HG03135 (cell line): ENCODE data around the gene MRPL49.
"Not testable (repeated sequence)": the region's sequence is repeated elsewhere in the genome, so short reads cannot be mapped to it uniquely, and the experiment has no call there.

Experiments used
- ATAC-seq: cut with Tn5 transposase; IDR thresholded peaks from one replicate; pipeline ENCODE4 v1.9.1; 2021; ENCODE audit warnings: mild to moderate bottlenecking, moderate library complexity; ENCODE audit not compliant: unreplicated experiment

MRPL49 gene

DNA sequence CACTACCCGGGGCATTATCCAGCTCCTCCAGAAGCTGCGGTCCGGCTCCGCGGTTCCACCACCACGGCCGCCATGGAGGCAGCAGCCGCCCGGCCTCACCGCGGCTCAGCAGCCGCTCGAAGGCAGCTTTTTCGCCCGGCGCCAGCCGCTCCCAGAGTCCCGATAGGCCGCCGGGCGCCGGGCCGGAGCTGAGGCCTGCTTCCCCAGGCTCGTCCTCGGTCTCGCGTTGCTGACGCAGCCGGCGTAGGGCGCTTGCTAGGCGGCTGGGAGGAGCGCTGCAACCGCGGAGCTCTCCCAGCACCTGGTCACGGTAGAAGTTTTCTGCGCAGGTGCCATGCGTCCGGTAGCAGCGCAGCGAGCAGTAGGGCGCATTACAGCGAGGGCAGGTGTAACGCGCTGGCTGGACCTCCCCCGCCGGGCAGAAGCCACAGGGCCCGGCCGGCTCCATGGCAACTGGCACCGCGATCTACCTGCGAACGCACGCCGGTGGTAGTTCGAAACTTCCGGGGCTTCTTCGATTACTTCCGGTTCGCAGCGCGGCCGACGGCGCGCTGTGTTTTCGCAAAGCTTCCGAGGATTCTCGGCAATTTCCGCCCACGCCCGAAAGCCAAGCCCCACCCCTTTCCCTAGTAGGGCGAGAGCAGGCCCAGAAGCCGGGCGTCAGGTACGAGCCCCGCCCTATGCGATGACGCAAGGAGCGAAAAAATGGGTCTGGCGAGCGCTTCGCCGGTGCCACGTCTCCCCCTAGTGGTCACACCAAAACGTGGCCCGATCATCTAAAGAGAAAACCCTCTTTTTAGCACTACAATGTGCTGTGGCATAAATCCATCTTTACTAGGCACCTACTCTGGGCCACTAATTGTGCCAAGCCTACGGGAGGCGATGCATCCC is 4.7 kb upstream of the MRPL49 start, which contains the start of gene ZNHIT2:
Gene ZNHIT2 (minus strand): TSS at position 496 of the 891 bp plus-strand sequence. CDS start 48 bp downstream, at position 448.
- peak; percentile 46 for ATAC-seq

DNA sequence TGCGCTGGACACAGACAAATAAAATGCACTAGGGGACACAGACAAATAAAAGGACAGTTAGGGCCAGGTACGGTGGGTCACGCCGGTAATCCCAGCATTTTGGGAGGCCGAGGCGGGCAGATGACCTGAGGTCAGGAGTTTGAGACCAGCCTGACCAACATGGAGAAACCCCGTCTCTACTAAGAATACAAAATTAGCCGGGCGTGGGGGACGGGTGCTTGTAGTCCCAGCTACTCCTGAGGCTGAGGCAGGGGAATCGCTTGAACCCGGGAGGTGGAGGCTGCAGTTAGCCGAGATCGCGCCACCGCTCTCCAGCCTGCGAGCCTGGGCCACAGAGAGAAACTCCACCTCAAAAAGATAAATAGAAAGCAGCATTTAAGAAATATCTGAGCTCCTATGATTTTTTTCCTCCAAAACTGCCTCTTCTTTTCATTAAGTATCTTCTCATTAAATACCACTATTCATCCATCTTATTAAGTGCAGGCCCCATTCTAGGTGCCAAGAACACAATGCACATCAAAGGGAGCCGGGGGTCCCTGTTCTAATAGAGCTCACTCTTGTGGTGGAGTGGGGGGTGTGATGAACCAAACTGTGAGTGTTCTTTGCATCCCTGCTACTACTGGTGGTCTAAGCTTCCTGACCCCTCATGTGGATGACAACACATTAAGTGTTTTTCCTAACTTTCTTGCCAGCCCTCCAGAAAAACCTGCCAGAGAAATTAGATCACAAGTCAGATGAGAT is 3.9 kb upstream of the MRPL49 start:
- ATAC-seq: no peak

DNA sequence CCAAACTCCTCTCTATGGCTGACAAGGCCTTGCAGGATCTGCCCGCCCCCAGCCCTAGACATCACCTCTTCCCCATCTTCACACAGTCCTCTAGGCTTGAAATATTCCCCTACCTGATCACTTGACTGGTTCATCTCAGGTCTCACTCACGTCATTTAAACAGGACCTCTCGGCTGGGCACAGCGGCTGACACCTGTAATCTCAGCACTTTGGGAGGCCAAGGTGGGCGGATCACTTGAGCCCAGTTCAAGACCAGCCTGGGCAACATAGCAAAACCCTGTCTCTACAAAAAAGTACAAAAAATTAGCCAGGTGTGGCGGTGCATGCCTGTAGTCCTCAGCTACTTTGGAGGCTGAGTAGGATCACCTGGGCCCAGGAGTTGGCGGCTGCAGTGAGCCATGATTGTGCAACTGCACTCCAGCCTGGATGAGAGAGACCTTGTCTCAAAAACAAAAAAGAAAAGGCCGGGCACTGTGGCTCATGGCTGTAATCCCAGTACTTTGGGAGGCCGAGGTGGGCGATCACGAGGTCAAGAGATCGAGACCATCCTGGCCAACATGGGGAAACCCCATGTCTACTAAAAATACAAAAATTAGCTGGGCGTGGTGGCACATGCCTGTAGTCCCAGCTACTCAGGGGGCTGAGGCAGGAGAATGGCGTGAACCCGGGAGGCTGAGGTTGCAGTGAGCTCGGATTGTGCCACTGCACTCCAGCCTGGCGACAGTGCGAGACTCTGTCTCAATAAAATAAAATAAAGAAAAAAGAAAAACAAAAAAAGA is 3.0 kb upstream of the MRPL49 start:
- ATAC-seq: not testable (repeated sequence)

DNA sequence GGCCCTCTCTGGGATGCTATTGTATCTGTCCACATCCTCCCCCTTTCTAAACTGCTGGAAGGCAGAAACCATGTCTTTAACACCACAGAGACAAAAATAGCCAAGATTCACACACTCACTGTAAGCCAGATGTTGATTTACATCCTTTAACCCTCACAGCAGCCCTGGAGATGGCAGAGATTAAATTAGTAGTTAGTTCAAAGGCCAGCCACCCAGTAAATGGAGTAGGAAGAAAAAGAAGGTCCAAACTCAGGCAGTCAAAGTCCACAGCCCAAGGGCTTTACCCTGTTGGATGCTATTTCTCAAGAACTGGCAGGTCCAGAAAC is 2.5 kb upstream of the MRPL49 start:
- no peak for ATAC-seq

DNA sequence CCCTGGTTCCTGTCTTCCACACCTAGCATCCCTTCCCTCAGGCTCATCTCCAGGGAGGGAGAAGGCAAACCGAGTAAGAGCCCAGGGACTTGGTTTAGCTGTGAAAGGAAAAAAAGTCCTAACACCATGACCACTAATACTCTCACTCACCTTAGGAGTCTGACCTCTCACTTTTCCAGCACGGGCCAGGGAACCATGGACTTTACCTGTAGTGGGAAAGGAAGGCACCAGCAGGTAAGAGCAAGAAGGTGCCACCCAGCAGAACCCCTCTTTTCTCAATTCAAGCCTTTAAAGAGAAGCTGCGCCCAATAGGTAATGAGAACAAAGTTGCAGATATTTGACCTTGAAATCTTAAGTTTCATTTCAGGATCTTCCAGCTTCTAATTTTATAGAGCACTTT is 1.3 kb upstream of the MRPL49 start:
- no peak for ATAC-seq

DNA sequence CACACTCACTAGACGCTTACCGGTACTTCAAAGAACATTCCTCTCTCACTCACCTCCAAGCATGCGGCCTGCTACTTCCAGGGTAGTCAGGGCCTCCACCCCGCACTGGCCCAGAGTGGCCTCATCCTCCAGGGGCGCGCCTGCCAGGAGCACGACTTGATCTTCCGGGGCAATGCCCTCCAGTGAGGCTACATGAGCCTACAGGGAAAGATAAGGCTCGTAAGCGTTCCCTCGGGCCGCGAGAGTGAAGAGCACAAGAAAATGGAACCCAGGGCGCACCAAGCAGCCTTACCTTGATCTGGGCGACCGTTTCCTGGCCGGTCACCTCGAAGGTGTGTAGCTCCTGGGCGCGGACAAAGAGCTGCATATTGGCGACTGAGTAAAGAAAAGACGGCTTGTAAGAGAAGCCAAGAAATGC is 665 bp upstream of the MRPL49 start:
- no peak for ATAC-seq

DNA sequence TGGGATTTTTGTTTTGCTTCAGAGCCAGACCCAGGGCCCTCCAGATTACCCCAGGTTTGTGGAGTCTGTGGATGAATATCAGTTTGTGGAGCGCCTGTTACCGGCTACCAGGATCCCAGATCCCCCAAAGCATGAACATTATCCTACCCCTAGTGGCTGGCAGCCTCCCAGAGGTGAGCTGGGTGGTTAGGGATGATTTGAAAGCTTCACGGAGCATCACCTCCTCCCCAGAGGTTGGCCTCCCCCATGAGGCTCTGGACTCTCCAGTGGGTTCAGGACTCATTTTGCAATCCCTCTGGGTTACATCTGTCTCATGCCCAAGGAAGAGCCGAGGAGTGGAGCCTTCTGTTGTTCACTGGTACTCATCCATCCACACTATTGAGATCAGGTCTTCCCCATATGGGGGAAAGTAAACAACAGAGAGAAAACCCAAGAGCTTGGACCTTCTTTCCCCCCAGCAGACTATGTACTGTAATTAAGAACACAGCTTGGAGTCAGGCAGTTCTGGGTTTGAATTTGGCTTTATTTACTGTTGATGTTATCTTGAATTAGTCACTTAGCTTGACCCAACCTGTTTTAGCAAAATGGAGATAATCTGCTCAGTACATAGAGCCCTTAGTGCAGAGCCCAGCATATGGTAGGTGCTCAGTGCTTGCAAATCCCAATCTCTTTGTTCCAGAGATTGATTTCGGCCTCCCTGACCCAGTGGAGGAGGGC is 2.5 kb downstream of the MRPL49 start:
- no peak for ATAC-seq

DNA sequence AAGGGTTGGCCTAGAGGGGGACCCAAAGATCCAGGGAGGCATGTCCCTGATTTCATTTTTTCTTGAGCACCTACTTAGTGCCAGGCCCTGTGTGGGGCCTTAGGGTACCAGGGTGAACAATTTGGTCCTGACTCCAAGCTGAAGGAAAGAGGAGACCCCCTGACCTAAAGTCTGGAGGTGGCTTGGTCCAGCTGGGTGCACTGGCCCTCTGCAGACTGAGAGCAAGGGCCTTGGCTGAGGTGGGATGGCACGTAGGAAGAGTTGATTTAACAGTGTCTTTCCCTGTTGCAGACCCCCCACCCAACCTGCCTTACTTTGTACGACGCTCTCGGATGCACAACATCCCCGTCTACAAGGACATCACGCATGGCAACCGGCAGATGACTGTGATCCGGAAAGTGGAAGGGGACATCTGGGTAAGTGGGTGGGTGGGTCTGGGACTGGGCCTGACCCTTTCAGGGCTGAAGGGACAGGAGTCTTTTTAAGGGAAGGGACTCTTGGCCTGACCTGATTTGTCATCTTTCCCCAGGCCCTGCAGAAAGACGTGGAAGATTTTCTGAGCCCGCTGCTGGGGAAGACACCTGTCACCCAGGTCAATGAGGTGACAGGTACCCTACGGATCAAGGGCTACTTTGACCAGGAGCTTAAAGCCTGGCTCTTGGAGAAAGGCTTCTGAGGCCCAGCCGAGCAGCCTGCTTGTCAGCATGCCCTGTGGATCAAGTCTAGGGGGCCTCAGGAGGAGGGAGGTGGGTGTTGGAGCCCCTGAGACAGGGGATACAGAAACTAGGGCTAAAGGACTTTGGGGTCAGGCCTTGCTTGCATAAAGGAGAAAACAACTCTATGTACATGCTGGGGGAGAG is 3.3 kb downstream of the MRPL49 start:
- ATAC-seq: no peak

DNA sequence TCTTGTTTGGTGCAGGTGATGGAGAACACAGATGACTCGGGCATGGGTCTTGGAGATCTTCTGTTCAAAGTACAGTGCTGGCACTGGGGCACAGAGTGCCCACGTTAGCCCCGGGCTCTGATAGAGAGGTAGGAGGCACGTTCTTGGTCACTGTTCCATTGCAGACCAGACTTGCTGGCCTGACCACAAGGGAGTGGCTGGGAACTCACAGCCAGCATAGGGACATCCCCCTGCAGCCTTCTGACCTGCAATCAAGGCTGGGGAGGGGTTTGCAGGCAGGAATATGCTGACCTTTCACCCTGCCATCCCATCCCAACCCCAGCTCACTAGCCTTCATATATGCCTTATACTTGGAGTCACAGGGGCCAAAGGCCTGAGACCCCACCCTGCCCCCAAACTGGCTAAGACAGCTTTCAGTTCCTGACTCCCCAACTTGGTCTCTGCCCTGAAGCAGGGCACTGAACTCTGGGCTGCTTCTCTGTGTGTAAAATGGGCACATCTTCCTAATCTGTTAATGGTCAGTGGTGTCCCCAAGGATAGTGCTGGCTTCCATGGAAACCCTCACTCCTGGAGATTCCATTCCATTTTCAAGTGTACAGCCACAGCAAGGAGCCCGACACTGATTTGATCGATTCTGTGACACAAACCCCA is 4.6 kb downstream of the MRPL49 start:
- no peak for ATAC-seq

DNA sequence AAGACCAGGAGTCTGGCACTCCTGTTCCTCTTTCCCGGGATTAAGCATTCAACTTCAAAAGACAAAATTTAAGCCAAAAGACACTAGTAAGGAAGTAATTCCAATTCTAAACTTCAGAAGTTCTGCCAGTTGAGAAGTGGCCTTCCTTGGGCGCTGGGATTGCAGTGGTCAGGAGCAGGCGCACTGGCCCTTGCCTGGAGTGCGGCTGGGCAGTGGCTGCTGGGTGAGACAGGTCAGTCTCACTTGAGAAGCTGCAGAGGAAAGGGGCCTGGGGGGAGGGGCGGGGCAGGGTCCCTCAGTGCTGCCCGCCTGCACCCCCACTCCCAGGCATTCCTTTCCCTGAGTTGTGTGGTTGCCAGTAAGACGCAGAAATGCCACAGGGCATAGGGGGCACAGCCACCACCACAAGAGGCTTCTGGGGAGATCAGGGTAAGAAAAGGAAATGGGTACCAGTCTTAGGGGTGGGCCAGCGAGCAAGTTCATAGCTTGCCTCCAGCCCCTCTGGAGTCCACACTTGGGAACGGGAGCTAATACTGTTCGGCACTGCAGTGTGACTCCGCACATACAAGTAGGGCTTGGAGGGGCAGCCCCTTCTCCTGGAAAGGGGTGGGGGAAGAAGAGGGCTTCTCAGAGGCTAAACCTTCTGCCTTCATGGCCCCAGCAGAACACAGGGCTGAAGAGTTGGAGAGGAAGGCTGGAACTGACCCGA is 5.5 kb downstream of the MRPL49 start:
- no peak for ATAC-seq

DNA sequence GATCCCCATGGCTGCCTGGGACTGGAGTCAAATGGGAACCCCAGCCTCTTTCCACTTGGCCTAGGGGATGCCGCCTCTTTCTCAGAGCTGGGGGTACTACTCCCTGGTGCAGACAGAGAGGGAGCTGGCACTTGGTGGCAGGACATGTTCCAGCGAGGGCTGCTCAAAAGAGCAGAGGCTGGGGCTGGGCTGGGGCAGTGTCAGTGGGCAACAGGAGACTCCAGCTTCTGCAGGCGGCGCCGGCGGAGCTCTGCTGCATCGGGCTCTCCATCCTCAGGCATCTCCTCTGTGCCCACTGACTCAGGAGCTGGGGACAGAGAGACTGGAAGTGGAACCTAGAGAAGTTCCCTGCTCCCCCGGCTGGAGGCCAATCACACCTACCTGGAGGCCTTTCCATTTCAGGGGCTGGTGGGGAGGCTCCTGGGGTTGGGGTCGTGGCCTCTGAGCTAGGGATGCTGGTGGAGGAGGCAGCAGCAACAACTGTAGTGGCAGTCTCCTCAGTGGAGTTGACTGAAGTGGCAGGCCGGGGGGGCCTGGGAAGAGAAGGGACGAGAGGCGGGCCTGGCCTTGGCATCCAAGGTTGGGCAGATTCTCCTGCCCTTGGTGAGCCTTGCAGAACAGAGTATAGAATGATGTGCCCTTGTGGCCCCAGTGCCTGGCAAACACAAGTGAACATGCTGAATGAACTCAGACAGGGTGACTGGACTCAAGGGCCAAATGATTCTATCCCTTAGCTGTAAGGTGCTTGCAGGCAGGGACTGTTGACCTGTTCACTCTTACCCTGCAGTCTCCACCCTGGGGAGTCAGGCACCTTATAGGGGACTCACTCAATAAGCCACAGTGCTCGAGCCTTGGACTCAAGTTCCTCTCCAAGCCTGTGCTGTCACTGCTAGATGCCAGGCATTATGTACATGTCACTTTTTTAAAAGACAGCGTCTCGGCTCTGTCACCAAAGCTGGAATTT is 6.3 kb downstream of the MRPL49 start:
- ATAC-seq: no peak

DNA sequence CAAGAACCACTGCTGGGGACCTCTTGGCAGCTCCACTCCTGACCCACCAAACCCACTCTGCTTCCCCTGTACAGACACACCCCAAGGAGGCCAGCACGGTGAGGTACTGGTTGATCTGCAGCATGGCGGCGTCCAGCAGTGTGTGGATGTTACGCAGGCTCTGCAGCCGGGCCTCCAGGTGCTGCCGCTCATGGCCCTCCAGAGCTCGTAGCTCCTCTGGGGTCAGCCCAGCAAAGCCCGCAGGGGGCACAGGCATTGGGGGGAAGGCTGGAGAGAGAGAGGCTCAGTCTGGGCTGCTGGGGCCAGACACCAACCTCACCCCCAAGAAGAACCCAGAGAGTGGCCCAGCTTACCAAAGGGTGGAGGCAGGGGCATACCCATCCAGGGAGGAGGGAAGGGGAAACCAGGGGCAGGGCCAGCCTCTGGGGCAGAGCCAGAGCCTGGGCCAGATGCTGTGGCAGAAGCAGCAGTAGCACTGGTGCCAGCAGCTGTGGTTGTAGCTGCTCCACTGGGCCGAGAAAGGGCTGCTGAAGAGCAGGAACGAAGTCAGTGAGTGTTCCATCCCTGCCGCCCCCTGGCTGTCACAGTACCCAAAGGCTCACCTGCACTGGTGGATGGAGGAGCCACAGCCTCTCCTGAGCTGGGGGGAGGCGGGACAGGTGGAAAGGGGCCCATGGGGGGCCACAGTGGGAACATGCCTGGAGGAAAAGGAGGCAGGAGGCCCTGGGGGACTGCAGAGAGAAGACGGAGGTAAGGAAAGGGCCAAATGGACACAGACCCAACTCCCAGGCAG is 7.7 kb downstream of the MRPL49 start:
- no peak for ATAC-seq

DNA sequence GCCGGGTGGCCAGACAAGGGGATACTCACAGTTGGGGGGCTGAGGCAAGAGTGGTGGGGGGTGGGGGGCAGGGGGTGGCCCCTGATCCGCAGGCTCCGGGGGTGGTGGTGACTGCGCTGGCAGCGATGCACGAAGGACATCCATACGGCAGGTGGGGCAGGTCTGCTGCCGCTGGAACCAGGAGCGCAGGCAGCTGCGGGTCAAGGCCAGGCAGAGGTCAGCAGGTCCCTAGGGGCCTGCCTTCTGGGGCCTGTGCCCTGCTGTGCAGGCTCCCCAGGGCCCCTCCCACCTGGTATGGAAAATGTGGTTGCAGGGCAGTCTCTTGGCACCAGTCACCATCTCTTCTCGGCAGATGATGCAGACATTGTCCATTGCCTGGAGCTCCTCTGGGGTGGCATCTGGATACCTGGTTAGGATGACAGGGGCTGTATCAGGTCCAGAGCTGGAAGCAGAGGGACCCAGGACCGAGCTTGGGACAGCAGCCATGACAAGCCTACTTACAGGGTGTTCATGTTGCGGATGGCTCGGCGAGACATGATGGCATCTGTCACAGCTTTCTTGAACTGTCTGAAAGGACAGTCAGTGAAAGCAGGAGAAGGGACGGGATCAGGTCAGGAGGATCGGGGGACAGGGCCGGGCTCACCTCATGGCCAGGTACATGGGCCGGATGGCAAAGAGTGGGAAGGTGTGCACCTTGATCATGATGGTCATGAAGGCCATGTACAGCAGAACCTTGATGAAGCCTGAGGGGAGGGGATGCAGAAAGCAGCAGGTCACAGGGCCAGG is 8.7 kb downstream of the MRPL49 start:
- no peak for ATAC-seq

DNA sequence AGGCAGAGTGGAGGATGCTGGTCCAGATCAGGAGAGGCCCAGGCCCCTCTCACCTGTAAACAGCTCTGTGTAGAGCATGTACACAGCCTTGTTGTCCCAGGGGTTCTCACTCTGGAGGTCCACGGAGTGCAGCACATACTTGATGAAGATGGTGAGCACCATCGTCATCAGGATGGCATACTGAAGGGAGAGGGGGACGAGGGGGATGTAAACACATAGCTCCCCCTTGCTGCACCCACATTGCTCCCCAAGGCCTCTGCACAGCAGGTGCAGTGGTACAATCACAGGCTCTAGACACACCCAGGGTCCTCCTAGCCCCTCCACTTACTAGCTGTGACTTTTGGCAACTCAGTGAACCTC is 9.3 kb downstream of the MRPL49 start:
- ATAC-seq: no peak

DNA sequence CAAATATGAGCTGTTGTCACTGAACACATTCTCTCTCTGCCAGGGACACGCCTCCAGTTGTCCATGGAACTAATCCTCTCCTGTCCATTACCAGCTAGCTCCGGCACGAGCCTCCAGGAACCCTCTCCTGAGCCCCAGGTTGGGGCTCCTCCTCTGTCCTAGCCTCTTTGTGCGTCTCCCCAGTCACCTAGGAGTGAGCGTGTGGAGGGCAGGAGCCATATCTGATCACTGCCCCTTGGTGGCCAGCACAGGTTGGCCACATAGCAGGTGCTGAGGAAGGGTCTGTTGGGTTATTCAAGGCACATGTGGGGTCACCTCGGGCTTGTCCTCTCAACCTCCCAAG is 9.7 kb downstream of the MRPL49 start:
- ATAC-seq: no peak
